HG02884 (cell line): ENCODE data around the gene KRT33A.

ENCODE experiments used
- ATAC-seq: cut with Tn5 transposase; IDR thresholded peaks from one replicate; pipeline ENCODE4 v1.9.1; 2021; ENCODE audit warnings: mild to moderate bottlenecking, moderate library complexity; ENCODE audit not compliant: unreplicated experiment

Gene KRT33A

DNA sequence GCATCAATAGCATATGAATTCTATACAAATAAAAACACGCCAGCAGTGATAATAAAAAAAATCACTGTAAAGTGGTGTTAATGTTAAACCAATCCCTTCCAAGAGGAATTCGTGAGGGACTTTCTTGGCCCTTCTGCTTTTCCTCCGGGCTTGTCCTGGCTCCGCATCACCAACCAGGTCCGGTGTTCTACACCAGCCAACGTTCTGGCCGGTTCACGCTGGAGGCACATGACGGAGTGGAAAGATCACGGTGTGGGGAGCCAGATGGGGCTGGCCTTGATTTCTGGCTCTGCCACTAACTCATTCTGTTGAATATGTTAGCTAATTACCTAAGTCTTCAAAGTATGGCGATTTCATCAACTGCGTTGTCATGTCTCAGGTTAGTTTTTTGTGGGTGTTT lies 46.5 kb downstream of the KRT33A start:
- ATAC-seq: no peak

DNA sequence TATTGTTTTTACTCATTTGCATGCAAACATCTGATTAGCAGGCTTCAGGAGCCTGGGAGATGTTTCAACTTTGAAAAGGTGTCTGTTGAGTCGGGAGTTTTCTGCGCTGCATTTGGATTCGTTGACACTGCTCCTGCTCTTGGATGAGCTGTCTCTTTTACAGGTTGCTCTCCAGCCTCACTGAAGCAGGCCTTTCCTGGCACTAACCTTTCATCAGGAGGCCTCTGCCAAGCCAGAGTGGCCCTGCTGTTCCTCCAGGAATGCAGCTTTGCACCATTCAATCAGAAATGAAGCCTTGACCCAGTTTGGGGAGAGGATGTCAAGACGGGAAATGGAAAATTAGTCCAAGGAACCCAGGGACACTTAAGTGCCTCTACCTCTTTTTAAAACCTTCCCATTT lies 47.6 kb downstream of the KRT33A start:
- no peak for ATAC-seq

DNA sequence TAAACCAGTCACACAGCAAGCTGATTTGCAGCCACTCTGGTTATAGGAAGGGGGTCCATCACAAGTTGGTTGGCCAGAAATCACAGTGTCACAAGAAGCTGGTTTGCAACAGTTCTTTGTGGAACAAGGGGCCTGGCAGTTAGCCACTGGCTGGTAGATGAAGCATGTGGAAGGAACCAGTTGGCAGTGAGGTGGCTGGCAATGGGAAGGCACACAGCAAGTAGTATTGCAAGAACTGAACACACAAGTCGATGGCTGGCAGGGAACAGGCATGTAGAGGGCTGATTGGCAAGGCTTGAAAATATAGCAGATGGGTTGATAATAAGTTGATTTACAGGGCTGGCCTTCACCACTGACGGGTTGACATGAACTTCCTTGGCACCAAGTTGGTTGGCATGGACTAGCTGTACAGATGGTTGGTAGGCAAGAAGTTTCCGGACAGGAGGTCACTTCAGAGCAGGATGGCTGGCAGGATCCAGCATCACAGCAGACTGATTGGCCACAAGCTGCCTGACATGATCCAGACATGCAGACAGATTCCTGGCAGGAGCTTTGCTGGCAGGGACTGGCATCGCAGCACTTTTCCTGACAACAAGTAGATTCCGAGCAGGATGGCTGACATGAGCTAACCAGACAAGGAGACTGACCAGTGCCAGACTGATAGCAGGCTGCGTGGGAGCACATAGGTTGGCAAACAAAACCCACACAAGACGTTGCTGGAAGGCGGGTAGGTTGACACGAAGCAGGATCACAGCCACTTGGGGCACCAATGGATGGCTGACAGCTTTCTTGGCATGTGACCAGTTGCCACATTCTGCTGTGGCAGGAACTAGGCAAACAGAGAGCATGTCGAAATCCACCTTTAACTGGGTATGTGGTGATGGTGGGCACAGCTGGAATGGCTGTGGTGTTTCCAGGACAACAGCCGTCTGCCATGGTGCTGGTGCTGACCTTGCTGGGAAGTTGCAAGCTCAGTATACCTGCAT lies 48.4 kb downstream of the KRT33A start, which contains the start of gene KRTAP29-1:
KRTAP29-1 (minus strand) TSS at position 936 of the 986 bp plus-strand sequence; CDS start at position 936, 0 bp downstream.
- ATAC-seq: no peak

DNA sequence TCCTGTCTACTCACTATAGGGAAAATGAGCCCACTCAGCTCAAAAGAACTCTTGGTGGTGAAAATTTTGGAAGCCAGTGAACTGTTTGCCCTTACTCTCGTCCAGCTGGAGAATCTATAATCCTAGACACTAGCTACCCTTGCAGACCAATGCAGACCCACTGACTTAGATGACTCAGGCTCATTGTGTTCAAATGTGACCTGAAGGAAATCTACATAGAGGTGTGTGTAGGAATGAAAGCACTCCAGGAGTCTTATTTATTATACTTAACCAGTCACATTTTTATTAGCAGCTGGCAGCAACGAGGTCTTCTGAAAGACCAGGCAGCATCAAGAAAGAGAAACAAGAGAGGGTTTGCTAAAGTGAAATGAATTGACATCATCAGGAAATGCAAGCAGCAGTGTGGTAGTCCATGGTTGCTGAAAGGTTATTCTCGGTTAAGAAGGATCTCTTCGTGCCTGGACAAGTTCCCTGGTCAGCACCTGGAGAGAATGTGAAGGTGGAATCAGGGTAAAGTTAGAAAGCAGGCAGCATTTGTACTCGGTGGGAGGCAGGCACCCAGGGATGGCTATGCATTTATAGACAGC lies 49.3 kb downstream of the KRT33A start:
- ATAC-seq: no peak

DNA sequence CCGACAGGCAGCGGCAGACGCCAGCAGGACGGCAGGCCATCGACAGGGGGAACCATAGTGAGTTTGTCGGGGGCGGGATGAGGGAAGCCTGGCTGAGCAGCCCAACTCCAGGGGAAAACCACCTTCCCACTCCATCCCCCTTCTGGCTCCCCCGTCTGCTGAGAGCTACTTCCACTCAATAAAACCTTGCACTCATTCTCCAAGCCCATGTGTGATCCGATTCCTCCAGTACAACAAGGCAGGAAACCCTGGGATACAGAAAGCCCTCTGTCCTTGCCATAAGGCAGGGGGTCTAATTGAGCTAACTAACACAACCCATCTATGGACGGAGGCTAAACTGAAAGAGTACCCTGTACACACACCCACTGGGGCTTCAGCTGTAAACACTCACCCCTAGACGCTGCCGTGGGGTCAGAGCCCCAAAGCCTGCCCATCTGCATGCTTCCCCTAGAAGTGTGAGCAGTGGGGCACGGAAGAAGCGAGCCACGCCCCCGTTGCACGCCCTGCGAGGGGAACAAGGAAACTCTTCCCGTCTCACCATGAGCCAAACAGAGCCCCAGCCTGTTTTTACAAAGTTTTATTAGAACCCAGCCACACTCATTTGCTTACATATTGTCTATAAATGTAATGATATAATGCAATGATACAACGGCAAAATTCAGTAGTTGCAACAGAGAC lies 52.0 kb downstream of the KRT33A start:
- no peak for ATAC-seq

DNA sequence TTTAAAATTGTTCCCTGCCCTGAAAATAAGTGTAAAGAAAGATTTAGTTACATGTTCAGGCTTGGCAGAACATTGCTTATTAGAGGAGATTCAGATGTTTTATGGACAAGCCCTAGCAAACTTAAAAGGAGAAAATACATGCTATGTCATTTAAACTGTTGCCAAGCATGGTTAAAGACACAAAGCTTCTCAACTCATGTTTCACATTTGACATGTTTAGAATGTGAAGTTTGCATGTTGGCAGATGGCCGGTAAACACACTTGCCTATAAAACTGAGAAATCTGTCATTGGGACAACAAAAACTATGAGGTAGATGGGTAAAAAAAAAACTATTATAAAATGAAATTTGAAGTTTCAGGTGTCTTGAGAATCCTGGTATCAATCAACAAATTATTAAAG lies 53.8 kb downstream of the KRT33A start:
- no peak for ATAC-seq
